Liver (tissue), 9 donors: Measurements from ENCODE around the gene PFKFB3. TPM values are rescaled to one million over a fixed set of nuclear protein-coding genes. Genes with fewer than 3 reads are reported as not detected.
"Not testable (repeated sequence)": the region's sequence is repeated elsewhere in the genome, so short reads cannot be mapped to it uniquely, and the experiment has no call there.

Source experiments
- DNase-seq: peaks from one replicate; pipeline ENCODE4 v3.0.0-alpha.2; 2017; ENCODE audit warnings: low spot score
- H3K27ac ChIP-seq, 2 donors: one replicate each; pipeline ENCODE4 v1.7.0; 2013; ENCODE audit warnings: inconsistent platforms in 2 of 2, low read length in 2 of 2, control low read depth in 1 of 2, low read depth in 1 of 2, mild to moderate bottlenecking in 1 of 2
- H3K27me3 ChIP-seq, 4 donors: one replicate each; pipeline versions ENCODE4 v1.6.1 to v1.7.0; 2013; ENCODE audit warnings: low read length in 3 of 4, inconsistent platforms in 1 of 4, mild to moderate bottlenecking in 1 of 4, moderate library complexity in 1 of 4; ENCODE audit not compliant: control insufficient read depth in 4 of 4, insufficient read depth in 4 of 4
- H3K36me3 ChIP-seq, 4 donors: one replicate each; pipeline versions ENCODE4 v1.6.1 to v1.7.0; 2013; ENCODE audit warnings: low read length in 3 of 4, mild to moderate bottlenecking in 3 of 4, low read depth in 1 of 4, moderate library complexity in 1 of 4; ENCODE audit not compliant: control insufficient read depth in 4 of 4, insufficient read depth in 3 of 4
- H3K4me1 ChIP-seq, 4 donors: one replicate each; pipeline versions ENCODE4 v1.6.1 to v1.7.0; 2013; ENCODE audit warnings: low read length in 3 of 4, mild to moderate bottlenecking in 3 of 4, moderate library complexity in 1 of 4; ENCODE audit not compliant: control insufficient read depth in 4 of 4, insufficient read depth in 4 of 4
- H3K4me3 ChIP-seq, 3 donors: one replicate each; pipeline versions ENCODE4 v1.6.1 to v1.7.0; 2013; ENCODE audit warnings: low read length in 3 of 3, control low read depth in 1 of 3, low read depth in 1 of 3, mild to moderate bottlenecking in 1 of 3
- H3K9ac ChIP-seq, 2 donors: one replicate each; pipeline ENCODE4 v1.7.0; 2013; ENCODE audit warnings: low read length in 2 of 2, mild to moderate bottlenecking in 2 of 2, moderate library complexity in 2 of 2, control low read depth in 1 of 2, low read depth in 1 of 2
- H3K9me3 ChIP-seq, 4 donors: one replicate each; pipeline versions ENCODE4 v1.6.1 to v1.7.0; 2013; ENCODE audit warnings: low read length in 3 of 4; ENCODE audit not compliant: control insufficient read depth in 4 of 4
- ATF3 ChIP-seq: IDR thresholded peaks from 2 replicates; pipeline ENCODE4 v1.6.1; 2016; ENCODE audit warnings: antibody characterized with exemption
- CTCF ChIP-seq: fragments of 150-350 bp; IDR thresholded peaks from 2 replicates; pipeline ENCODE4 v1.5.1; 2017; ENCODE audit warnings: improper control_type of control experiment, low read depth, low read length; ENCODE audit not compliant: missing input control
- EGR1 ChIP-seq, 2 donors: IDR thresholded peaks; 2 replicates each; pipeline ENCODE4 v1.6.1; 2016 to 2018; ENCODE audit warnings: antibody characterized with exemption in 2 of 2, low read depth in 2 of 2
- FOXA2 ChIP-seq: IDR thresholded peaks from 2 replicates; pipeline ENCODE4 v1.6.1; 2016; ENCODE audit warnings: antibody characterized with exemption
- GABPA ChIP-seq, 2 donors: IDR thresholded peaks in 1 of 2; conservative IDR thresholded peaks in 1 of 2; 2 replicates each; pipeline ENCODE4 v1.6.1; 2016; ENCODE audit warnings: antibody characterized with exemption in 2 of 2, mild to moderate bottlenecking in 1 of 2, moderate library complexity in 1 of 2
- NR2F2 ChIP-seq: IDR thresholded peaks from 2 replicates; pipeline ENCODE4 v1.6.1; 2016; ENCODE audit warnings: antibody characterized with exemption
- REST ChIP-seq: IDR thresholded peaks from 2 replicates; pipeline ENCODE4 v1.6.1; 2016; ENCODE audit warnings: antibody characterized with exemption, mild to moderate bottlenecking
- SP1 ChIP-seq: IDR thresholded peaks from 2 replicates; pipeline ENCODE4 v1.6.1; 2018; ENCODE audit warnings: antibody characterized with exemption, mild to moderate bottlenecking
- YY1 ChIP-seq: IDR thresholded peaks from 2 replicates; pipeline ENCODE4 v1.6.1; 2016; ENCODE audit warnings: antibody characterized with exemption, mild to moderate bottlenecking
- ZBTB33 ChIP-seq: IDR thresholded peaks from 2 replicates; pipeline ENCODE4 v1.6.1; 2016; ENCODE audit warnings: antibody characterized with exemption
- WGBS: extraction: QIAGEN DNeasy Blood & Tissue Kit; methylation state at CpG from one replicate; pipeline ENCODE4 v1.1.7; 2013; 5-methylcytosine and 5-hydroxymethylcytosine counted together
- polyA plus RNA-seq, 2 donors: library from polyadenylated mRNA; stranded (reverse) in 1 of 2; unstranded in 1 of 2; fragments of 200-250 nt in 1 of 2; fragments of >200 nt in 1 of 2; fragmentation: Nextera tagmentation in 1 of 2; extraction: Ambion mirVana in 1 of 2; gene quantifications; one replicate each; pipeline versions ENCODE4 v1.2.1 to v1.2.3, GENCODE V29; 2013 to 2015
- total RNA-seq, 2 donors: library from RNA; depleted of rRNA; stranded (reverse); fragments of >200 nt; gene quantifications; one replicate each; pipeline ENCODE4 v1.2.3, GENCODE V29; 2014
- donor health status: healthy.
- donor health status: healthy.
- donor health status: healthy.
- donor health status: healthy.
- donor health status: healthy.

PFKFB3 gene
- total and polyA plus RNA-seq, 4 donors: 1.6 to 9.1 (median 5.8) TPM

- TF ChIP-seq SP1: no peak
- no peak for TF ChIP-seq ZBTB33
- TF ChIP-seq YY1: no peak
- no peak for TF ChIP-seq NR2F2
- TF ChIP-seq FOXA2: no peak
- H3K4me1 ChIP-seq: peaks cover 0 to 16% (median 10%) of the 10 kb centered on the region in 4 donors
- WGBS: 84% methylated on average over 8 of the region's 8 CpGs
These were observed 11.6 kb upstream of the PFKFB3 start for GRCh38 chr10:6191147-6191546.

GRCh38 chr10:6191569-6191968 lies 11.2 kb upstream of the PFKFB3 start:
- WGBS: 88% methylated on average over 19 of the region's 19 CpGs
- Histone ChIP-seq H3K4me3 (no peak overlapping the region), H3K9ac (no peak overlapping the region), H3K9me3 (no peaks in the 10 kb centered on the region), H3K27ac (peak overlapping the region; percentile 54 to 68), H3K27me3 (no peaks in the 10 kb centered on the region), H3K36me3 (no peaks in the 10 kb centered on the region), H3K4me1 (peaks cover 0 to 16% (median 10%) of the 10 kb centered on the region in 4 donors)
- TF ChIP-seq GABPA (IDR thresholded peaks at IDR 0.05 in 1 of 2, conservative IDR thresholded peaks at IDR 0.05 in 1 of 2): no peak
- no peak for TF ChIP-seq ATF3
- TF ChIP-seq ZBTB33: no peak
- no peak for TF ChIP-seq CTCF
- TF ChIP-seq NR2F2: no peak
- no peak for TF ChIP-seq EGR1 (IDR thresholded peaks at IDR 0.05; ENCODE audit: low read depth in 2 of 2)
- TF ChIP-seq REST: no peak
- no peak for DNase-seq

More at GRCh38 chr10:6191147-6191546, 11.6 kb upstream of the PFKFB3 start:
- Histone ChIP-seq H3K27me3 (no peaks in the 10 kb centered on the region), H3K9me3 (no peaks in the 10 kb centered on the region), H3K9ac (no peak overlapping the region), H3K27ac (peak overlapping the region in 1 of 2 donors; percentile 68), H3K4me3 (no peak overlapping the region), H3K36me3 (no peaks in the 10 kb centered on the region)
- DNase-seq: no peak

- H3K9ac ChIP-seq, DNase-seq, H3K9me3 ChIP-seq, H3K4me3 ChIP-seq, H3K36me3 ChIP-seq, H3K27me3 ChIP-seq, H3K27ac ChIP-seq: not testable (repeated sequence)
- H3K4me1 ChIP-seq: peaks cover 0 to 16% (median 10%) of the 10 kb centered on the region in 4 donors
- WGBS: 96% methylated on average over 5 of the region's 5 CpGs
These were observed 9.4 kb upstream of the PFKFB3 start for GRCh38 chr10:6193342-6193741.
